HEK293 (cell line): ENCODE data around the gene HDDC3.
A peak's percentile ranks its signal among the peaks of the same experiment; 100 is the strongest.

Experiments used
- BCL11A ChIP-seq: fragments of 450-650 bp; formaldehyde crosslinking; IDR thresholded peaks from 2 replicates; pipeline ENCODE4 v1.5.1; 2016; ENCODE audit warnings: low read depth, missing biosample characterization, missing genetic modification characterization
- GLIS1 ChIP-seq: fragments of 450-650 bp; formaldehyde crosslinking; IDR thresholded peaks from 2 replicates; pipeline ENCODE4 v1.5.1; 2016; ENCODE audit warnings: missing biosample characterization, missing genetic modification characterization
- GLIS2 ChIP-seq: fragments of 450-650 bp; formaldehyde crosslinking; IDR thresholded peaks from 2 replicates; pipeline ENCODE4 v1.5.1; 2016; ENCODE audit warnings: missing biosample characterization, missing genetic modification characterization
- HOXC10 ChIP-seq: sonication (generic); formaldehyde crosslinking; IDR thresholded peaks from 2 replicates; pipeline ENCODE4 v1.8.1; 2023; ENCODE audit warnings: mild to moderate bottlenecking, missing genetic modification reagents
- KLF9 ChIP-seq: fragments of 450-650 bp; formaldehyde crosslinking; IDR thresholded peaks from 2 replicates; pipeline ENCODE4 v1.5.1; 2016; ENCODE audit warnings: missing biosample characterization, missing genetic modification characterization, low read depth
- PBX3 ChIP-seq: sonication (generic); formaldehyde crosslinking; IDR thresholded peaks from 2 replicates; pipeline ENCODE4 v1.8.1; 2022; ENCODE audit warnings: mild to moderate bottlenecking, moderate library complexity, missing genetic modification reagents
- PRDM4 ChIP-seq: fragments of 450-650 bp; formaldehyde crosslinking; IDR thresholded peaks from 2 replicates; pipeline ENCODE4 v1.5.1; 2017; ENCODE audit warnings: missing biosample characterization, missing genetic modification characterization
- SP2 ChIP-seq: fragments of 450-650 bp; formaldehyde crosslinking; IDR thresholded peaks from 2 replicates; pipeline ENCODE4 v1.5.1; 2016; ENCODE audit warnings: missing biosample characterization, missing genetic modification characterization
- ZBTB17 ChIP-seq: fragments of 450-650 bp; formaldehyde crosslinking; IDR thresholded peaks from 2 replicates; pipeline ENCODE4 v1.5.1; 2016; ENCODE audit warnings: missing biosample characterization, missing genetic modification characterization
- ZBTB20 ChIP-seq: fragments of 450-650 bp; formaldehyde crosslinking; IDR thresholded peaks from 2 replicates; pipeline ENCODE4 v1.5.1; 2016; ENCODE audit warnings: missing biosample characterization, missing genetic modification characterization
- ZBTB26 ChIP-seq: fragments of 450-650 bp; formaldehyde crosslinking; optimal IDR thresholded peaks from 2 replicates; pipeline ENCODE3; 2016; ENCODE audit warnings: missing biosample characterization, mild to moderate bottlenecking, missing genetic modification characterization
- ZNF114 ChIP-seq: fragments of 450-650 bp; formaldehyde crosslinking; IDR thresholded peaks from 2 replicates; pipeline ENCODE4 v1.5.0; 2017; ENCODE audit warnings: missing biosample characterization, missing genetic modification characterization
- ZNF146 ChIP-seq: fragments of 450-650 bp; formaldehyde crosslinking; IDR thresholded peaks from 2 replicates; pipeline ENCODE4 v1.5.1; 2016; ENCODE audit warnings: missing biosample characterization, missing genetic modification characterization
- ZNF324 ChIP-seq: fragments of 450-650 bp; formaldehyde crosslinking; IDR thresholded peaks from 2 replicates; pipeline ENCODE4 v1.5.1; 2016; ENCODE audit warnings: missing biosample characterization, missing genetic modification characterization
- ZNF585B ChIP-seq: fragments of 450-650 bp; formaldehyde crosslinking; IDR thresholded peaks from 2 replicates; pipeline ENCODE4 v1.5.1; 2016; ENCODE audit warnings: missing biosample characterization, missing genetic modification characterization
- ZNF623 ChIP-seq: fragments of 450-650 bp; formaldehyde crosslinking; IDR thresholded peaks from 2 replicates; pipeline ENCODE4 v1.5.1; 2016; ENCODE audit warnings: missing biosample characterization, missing genetic modification characterization
- ZNF654 ChIP-seq: fragments of 450-650 bp; formaldehyde crosslinking; IDR thresholded peaks from 2 replicates; pipeline ENCODE4 v1.5.1; 2016; ENCODE audit warnings: low read depth, missing biosample characterization, missing genetic modification characterization
- ZNF658 ChIP-seq: fragments of 450-650 bp; formaldehyde crosslinking; IDR thresholded peaks from 2 replicates; pipeline ENCODE4; 2016; ENCODE audit warnings: missing biosample characterization, missing genetic modification characterization
- ZNF677 ChIP-seq: fragments of 450-650 bp; IDR thresholded peaks from 2 replicates; pipeline ENCODE4 v1.5.0; 2018; ENCODE audit warnings: missing biosample characterization, mild to moderate bottlenecking, missing genetic modification characterization, moderate library complexity
- TF ChIP-seq, protein P1 (sequence below): fragments of 450-650 bp; formaldehyde crosslinking; conservative IDR thresholded peaks from 2 replicates; pipeline ENCODE4 v1.5.1; 2016; ENCODE audit warnings: low read depth, missing biosample characterization, missing genetic modification characterization
- TF ChIP-seq, protein P2 (sequence below): fragments of 450-650 bp; formaldehyde crosslinking; conservative IDR thresholded peaks from 2 replicates; pipeline ENCODE4 v1.5.1; 2016; ENCODE audit warnings: low read depth, missing biosample characterization, missing genetic modification characterization
- TF ChIP-seq, protein P3 (sequence below): fragments of 450-650 bp; formaldehyde crosslinking; IDR thresholded peaks from 2 replicates; pipeline ENCODE4 v1.5.1; 2016; ENCODE audit warnings: missing biosample characterization, missing genetic modification characterization

HDDC3 gene

GRCh38 chr15:90954712-90955623 lies 22.6 kb upstream of the HDDC3 start, which contains the start of gene RCCD1 (continued):
- TF ChIP-seq PRDM4 (no peak), ZNF623 (no peak), ZNF677 (tag by site-specific recombination) (no peak; the same call in 1 of the 2 replicates), BCL11A (tag by site-specific recombination) (0 out of 2 replicates have a peak, but pooled peaks have one; percentile 9), KLF9 (tag by site-specific recombination) (peak; percentile 87), HOXC10 (no peak), ZNF114 (tag by site-specific recombination) (no peak), GLIS1 (tag by site-specific recombination) (peak; percentile 60; the same call in 1 of the 2 replicates), ZBTB26 (tag by site-specific recombination) (peak; percentile 95), GLIS2 (tag by site-specific recombination) (peak; percentile 77), SP2 (tag by site-specific recombination) (peak; percentile 95), ZBTB17 (tag by site-specific recombination) (peak; percentile 39), ZBTB20 (tag by site-specific recombination) (peak; percentile 97), ZNF324 (tag by site-specific recombination) (peak; percentile 96), ZNF654 (tag by site-specific recombination) (no peak), ZNF146 (tag by site-specific recombination) (0 out of 2 replicates have a peak, but pooled peaks have one; percentile 15), ZNF585B (tag by site-specific recombination) (no peak), ZNF658 (tag by site-specific recombination) (no peak), PBX3 (CRISPR knock-in tag) (no peak)
- TF ChIP-seq, protein P1, sequence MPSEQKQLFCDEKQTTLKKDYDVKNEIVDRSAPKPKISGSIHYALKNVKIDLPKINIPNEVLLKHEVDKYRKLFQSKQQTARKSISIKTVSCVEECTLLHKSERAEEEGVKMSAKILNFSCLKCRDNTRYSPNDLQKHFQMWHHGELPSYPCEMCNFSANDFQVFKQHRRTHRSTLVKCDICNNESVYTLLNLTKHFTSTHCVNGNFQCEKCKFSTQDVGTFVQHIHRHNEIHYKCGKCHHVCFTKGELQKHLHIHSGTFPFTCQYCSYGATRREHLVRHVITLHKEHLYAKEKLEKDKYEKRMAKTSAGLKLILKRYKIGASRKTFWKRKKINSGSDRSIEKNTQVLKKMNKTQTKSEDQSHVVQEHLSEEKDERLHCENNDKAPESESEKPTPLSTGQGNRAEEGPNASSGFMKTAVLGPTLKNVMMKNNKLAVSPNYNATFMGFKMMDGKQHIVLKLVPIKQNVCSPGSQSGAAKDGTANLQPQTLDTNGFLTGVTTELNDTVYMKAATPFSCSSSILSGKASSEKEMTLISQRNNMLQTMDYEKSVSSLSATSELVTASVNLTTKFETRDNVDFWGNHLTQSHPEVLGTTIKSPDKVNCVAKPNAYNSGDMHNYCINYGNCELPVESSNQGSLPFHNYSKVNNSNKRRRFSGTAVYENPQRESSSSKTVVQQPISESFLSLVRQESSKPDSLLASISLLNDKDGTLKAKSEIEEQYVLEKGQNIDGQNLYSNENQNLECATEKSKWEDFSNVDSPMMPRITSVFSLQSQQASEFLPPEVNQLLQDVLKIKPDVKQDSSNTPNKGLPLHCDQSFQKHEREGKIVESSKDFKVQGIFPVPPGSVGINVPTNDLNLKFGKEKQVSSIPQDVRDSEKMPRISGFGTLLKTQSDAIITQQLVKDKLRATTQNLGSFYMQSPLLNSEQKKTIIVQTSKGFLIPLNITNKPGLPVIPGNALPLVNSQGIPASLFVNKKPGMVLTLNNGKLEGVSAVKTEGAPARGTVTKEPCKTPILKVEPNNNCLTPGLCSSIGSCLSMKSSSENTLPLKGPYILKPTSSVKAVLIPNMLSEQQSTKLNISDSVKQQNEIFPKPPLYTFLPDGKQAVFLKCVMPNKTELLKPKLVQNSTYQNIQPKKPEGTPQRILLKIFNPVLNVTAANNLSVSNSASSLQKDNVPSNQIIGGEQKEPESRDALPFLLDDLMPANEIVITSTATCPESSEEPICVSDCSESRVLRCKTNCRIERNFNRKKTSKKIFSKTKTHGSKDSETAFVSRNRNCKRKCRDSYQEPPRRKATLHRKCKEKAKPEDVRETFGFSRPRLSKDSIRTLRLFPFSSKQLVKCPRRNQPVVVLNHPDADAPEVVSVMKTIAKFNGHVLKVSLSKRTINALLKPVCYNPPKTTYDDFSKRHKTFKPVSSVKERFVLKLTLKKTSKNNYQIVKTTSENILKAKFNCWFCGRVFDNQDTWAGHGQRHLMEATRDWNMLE: no peak; the same call in 1 of the 2 replicates
- TF ChIP-seq, protein P2, sequence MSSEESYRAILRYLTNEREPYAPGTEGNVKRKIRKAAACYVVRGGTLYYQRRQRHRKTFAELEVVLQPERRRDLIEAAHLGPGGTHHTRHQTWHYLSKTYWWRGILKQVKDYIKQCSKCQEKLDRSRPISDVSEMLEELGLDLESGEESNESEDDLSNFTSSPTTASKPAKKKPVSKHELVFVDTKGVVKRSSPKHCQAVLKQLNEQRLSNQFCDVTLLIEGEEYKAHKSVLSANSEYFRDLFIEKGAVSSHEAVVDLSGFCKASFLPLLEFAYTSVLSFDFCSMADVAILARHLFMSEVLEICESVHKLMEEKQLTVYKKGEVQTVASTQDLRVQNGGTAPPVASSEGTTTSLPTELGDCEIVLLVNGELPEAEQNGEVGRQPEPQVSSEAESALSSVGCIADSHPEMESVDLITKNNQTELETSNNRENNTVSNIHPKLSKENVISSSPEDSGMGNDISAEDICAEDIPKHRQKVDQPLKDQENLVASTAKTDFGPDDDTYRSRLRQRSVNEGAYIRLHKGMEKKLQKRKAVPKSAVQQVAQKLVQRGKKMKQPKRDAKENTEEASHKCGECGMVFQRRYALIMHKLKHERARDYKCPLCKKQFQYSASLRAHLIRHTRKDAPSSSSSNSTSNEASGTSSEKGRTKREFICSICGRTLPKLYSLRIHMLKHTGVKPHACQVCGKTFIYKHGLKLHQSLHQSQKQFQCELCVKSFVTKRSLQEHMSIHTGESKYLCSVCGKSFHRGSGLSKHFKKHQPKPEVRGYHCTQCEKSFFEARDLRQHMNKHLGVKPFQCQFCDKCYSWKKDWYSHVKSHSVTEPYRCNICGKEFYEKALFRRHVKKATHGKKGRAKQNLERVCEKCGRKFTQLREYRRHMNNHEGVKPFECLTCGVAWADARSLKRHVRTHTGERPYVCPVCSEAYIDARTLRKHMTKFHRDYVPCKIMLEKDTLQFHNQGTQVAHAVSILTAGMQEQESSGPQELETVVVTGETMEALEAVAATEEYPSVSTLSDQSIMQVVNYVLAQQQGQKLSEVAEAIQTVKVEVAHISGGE: peak; percentile 76
- TF ChIP-seq, protein P3, sequence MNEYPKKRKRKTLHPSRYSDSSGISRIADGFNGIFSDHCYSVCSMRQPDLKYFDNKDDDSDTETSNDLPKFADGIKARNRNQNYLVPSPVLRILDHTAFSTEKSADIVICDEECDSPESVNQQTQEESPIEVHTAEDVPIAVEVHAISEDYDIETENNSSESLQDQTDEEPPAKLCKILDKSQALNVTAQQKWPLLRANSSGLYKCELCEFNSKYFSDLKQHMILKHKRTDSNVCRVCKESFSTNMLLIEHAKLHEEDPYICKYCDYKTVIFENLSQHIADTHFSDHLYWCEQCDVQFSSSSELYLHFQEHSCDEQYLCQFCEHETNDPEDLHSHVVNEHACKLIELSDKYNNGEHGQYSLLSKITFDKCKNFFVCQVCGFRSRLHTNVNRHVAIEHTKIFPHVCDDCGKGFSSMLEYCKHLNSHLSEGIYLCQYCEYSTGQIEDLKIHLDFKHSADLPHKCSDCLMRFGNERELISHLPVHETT (tag by site-specific recombination): peak; percentile 45; the same call in 1 of the 2 replicates
